Heart left ventricle (tissue), 16 donors: Measurements from ENCODE around the gene ZNF365. TPM values are rescaled to one million over a fixed set of nuclear protein-coding genes. Genes with fewer than 3 reads are reported as not detected.

Source experiments
- ATAC-seq, 4 donors: fragments of 200-7000 bp; cut with Tn5 transposase; one replicate each; pipeline ENCODE4 v1.9.1; 2020 to 2022; ENCODE audit warnings: moderate library complexity in 4 of 4, mild to moderate bottlenecking in 3 of 4, moderate number of reproducible peaks in 1 of 4
- DNase-seq, 5 donors: peaks; one replicate each; pipeline ENCODE4 v3.0.0-alpha.2; 2020
- H3K27ac ChIP-seq, 12 donors: fragments of 200-600 bp; sonication (generic) in 4 of 12; one replicate each; pipeline versions ENCODE4 v1.5.0 to v1.8.0; 2016 to 2022; ENCODE audit warnings: mild to moderate bottlenecking in 2 of 12
- H3K27me3 ChIP-seq, 9 donors: fragments of 200-600 bp; sonication (generic) in 2 of 9; one replicate each; pipeline versions ENCODE4 v1.5.1 to v1.8.0; 2016 to 2022; ENCODE audit warnings: mild to moderate bottlenecking in 3 of 9
- H3K36me3 ChIP-seq, 9 donors: fragments of 200-600 bp; sonication (generic) in 2 of 9; one replicate each; pipeline versions ENCODE4 v1.5.0 to v1.8.0; 2018 to 2022; ENCODE audit warnings: mild to moderate bottlenecking in 2 of 9
- H3K4me1 ChIP-seq, 12 donors: fragments of 200-600 bp; sonication (generic) in 4 of 12; one replicate each; pipeline versions ENCODE4 v1.5.0 to v1.8.0; 2016 to 2022; ENCODE audit warnings: mild to moderate bottlenecking in 3 of 12
- H3K4me3 ChIP-seq, 12 donors: fragments of 200-600 bp; sonication (generic) in 4 of 12; one replicate each; pipeline versions ENCODE4 v1.5.0 to v1.8.0; 2017 to 2022; ENCODE audit warnings: mild to moderate bottlenecking in 9 of 12, moderate library complexity in 4 of 12
- H3K9me3 ChIP-seq, 12 donors: fragments of 200-600 bp; sonication (generic) in 4 of 12; one replicate each; pipeline versions ENCODE4 v1.5.0 to v1.8.0; 2016 to 2022; ENCODE audit warnings: mild to moderate bottlenecking in 1 of 12
- POLR2A ChIP-seq, 2 donors: fragments of 450-650 bp; IDR thresholded peaks; one replicate each; pipeline ENCODE4 v1.6.1; 2017; ENCODE audit warnings: antibody characterized with exemption in 2 of 2, mild to moderate bottlenecking in 2 of 2, moderate library complexity in 2 of 2
- WGBS, 4 donors: extraction: QIAGEN DNeasy Blood & Tissue Kit in 2 of 4; methylation state at CpG; one replicate each; pipeline versions ENCODE4 v1.1.5 to v1.1.7; 2013 to 2018; 5-methylcytosine and 5-hydroxymethylcytosine counted together
- intact Hi-C, 10 donors: fragments of 100-400 bp; cut with DNase I; formaldehyde crosslinking; loops; one replicate each; pipeline versions ENCODE4 v1.11.1 to v1.14.2; 2022
- polyA plus RNA-seq, 2 donors: library from polyadenylated mRNA; stranded (reverse); fragments of 200-250 nt; gene quantifications; one replicate each; pipeline ENCODE4 v1.2.3, GENCODE V29; 2013
- total RNA-seq, 9 donors: library from RNA; depleted of rRNA in 2 of 9; stranded (reverse); fragments of >200 nt in 2 of 9; fragmentation: NEBNext Ultra II Directional in 3 of 9; extraction: Animal tissue kit (Norgen Biotek cat#: 25700) in 3 of 9; gene quantifications; one replicate each; pipeline versions ENCODE4 v1.1.0 to v1.2.4, GENCODE V29; 2016 to 2023
- TF ChIP-seq, protein P1 (sequence below), 12 donors: fragments of 200-600 bp; sonication (generic) in 4 of 12; IDR thresholded peaks; one replicate each; pipeline versions ENCODE4 v1.5.0 to v1.8.0; 2018 to 2022; ENCODE audit warnings: antibody characterized with exemption in 12 of 12, mild to moderate bottlenecking in 5 of 12
- donor health status: ischemic (EF 13 %, LVEDD 7.1; RV severe dilation, severe dysfunction).
- donor health status: healthy with polysubstance abuse.
- donor health status: DM: no; HTN: yes; CAD: no.
- donor health status: DM: no; HTN: no; CAD: no.
- donor health status: ischemic (EF 25% LVEDD 6.9; RV normal size, moderate dysfunction).
- donor health status: ischemic (EF 25% LVEDD 5.7; RV mildly dilated, moderate dysfunction).
- donor health status: healthy.
- donor health status: DM: yes; HTN: yes; CAD: no.
- donor health status: ischemic (EF 35%, LVEDD 5.7; RV mildly dilated, moderate dysfunction).
- donor health status: nonischemic (EF 11% LVEDD 7.7; RV severe dilation, severe dysfunction).
- donor health status: DM: yes; HTN: yes; CAD: no.
- donor health status: PGD.
- donor health status: ischemic (EF 29% LVEDD 5.4; RV normal size, mild dysfunction).
- donor health status: nonischemic (EF 23%, LVEDD 6.1; RV moderate dilation, normal function).

The ZNF365 gene
- total and polyA plus RNA-seq, 11 donors: 0.08 to 0.63 (median 0.27) TPM; not detected in 3

DNA sequence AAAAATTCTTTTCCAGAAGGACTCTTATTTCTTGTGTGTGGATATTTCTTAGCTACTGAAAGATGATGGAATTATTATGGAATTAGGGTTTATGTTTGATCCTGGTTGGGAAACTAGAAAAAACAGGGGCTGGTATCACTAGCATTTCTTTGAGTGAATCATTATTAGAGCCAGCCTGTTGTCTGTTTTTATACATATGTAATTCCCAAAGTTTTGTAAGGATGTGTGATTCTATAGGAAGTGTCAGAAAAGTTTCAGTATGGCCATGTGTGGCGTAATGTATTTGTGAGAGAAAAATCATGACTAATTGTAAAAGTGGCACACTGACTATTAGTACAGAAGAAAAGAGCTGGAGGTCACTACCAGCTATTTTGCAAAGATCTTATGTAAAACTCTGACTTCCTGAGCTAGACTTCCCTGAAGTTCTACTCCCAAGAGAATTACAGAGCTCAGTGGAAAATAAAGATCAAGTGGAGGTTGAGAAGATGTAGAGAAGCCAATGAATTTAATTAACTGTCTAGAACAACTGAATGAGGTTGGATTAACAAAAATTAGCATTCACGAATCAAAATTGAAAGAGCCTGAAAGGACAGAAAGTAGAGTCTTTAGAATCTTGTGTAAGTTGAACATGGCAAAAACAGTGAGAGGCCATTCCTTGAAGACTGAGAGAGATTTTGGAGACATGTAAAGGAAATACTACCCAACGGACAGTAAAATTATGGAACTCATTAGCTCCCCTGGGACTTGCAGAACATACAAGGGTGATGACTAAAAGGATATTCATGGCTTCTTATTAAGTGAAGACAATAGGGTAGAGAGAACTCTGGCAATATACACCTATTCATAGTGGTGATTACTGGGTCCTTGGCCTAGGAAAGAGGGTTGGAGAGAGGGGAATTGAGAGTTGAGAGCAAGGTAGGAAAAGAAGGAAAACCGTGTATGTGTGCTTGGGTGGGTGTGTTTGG is 12.5 kb downstream of the ZNF365 start:
- 76 to 82% (median 77%) methylated on average over 4 of the region's 4 CpGs for WGBS, 4 donors
- ATAC-seq: no peak

DNA sequence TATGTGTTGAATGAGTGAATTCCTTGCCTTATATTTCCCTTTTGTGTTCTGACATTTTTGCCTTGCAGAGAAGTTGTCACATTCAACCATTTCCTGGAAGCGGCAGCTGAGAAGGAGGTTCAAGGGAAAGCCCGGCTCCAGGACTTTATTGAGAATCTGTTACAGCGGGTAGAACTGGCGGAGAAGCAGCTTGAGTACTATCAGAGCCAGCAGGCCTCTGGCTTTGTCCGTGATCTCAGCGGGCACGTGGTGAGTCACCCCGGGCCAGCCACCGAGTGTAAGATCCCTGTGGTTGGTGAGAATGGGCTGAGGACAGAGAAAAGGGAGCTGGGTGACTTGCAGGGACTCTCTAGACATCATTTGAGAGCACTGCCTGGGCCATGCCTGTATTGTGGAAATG is 14.2 kb downstream of the ZNF365 start:
- Histone ChIP-seq H3K9me3 (no peaks in the 10 kb centered on the region), H3K27ac (no peak overlapping the region), H3K4me1 (peaks cover 0 to 15% (median 0%) of the 10 kb centered on the region in 12 donors), H3K36me3 (no peaks in the 10 kb centered on the region), H3K4me3 (no peak overlapping the region), H3K27me3 (no peaks in the 10 kb centered on the region)
- 83 to 90% (median 87%) methylated on average over 9 of the region's 9 CpGs for WGBS, 4 donors
- TF ChIP-seq, protein P1, sequence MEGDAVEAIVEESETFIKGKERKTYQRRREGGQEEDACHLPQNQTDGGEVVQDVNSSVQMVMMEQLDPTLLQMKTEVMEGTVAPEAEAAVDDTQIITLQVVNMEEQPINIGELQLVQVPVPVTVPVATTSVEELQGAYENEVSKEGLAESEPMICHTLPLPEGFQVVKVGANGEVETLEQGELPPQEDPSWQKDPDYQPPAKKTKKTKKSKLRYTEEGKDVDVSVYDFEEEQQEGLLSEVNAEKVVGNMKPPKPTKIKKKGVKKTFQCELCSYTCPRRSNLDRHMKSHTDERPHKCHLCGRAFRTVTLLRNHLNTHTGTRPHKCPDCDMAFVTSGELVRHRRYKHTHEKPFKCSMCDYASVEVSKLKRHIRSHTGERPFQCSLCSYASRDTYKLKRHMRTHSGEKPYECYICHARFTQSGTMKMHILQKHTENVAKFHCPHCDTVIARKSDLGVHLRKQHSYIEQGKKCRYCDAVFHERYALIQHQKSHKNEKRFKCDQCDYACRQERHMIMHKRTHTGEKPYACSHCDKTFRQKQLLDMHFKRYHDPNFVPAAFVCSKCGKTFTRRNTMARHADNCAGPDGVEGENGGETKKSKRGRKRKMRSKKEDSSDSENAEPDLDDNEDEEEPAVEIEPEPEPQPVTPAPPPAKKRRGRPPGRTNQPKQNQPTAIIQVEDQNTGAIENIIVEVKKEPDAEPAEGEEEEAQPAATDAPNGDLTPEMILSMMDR (IDR thresholded peaks at IDR 0.05): no peak
- no peak for TF ChIP-seq POLR2A (IDR thresholded peaks at IDR 0.05)
- no peak for ATAC-seq
- DNase-seq: no peak
- intact Hi-C loops: no loop called here

More for the DNA sequence above, 12.5 kb downstream of the ZNF365 start:
- intact Hi-C loops: no loop called here
- H3K27me3 ChIP-seq: no peaks in the 10 kb centered on the region
- no peak for TF ChIP-seq POLR2A (IDR thresholded peaks at IDR 0.05)
- TF ChIP-seq, protein P1 (IDR thresholded peaks at IDR 0.05): no peak
- no peak for DNase-seq
- no peaks in the 10 kb centered on the region for H3K36me3 ChIP-seq
- H3K4me1 ChIP-seq: peaks cover 0 to 15% (median 0%) of the 10 kb centered on the region in 12 donors
- H3K27ac ChIP-seq: peak overlapping the region in 2 of 12 donors; percentile 11 to 17
- no peak overlapping the region for H3K4me3 ChIP-seq
- H3K9me3 ChIP-seq: no peaks in the 10 kb centered on the region

DNA sequence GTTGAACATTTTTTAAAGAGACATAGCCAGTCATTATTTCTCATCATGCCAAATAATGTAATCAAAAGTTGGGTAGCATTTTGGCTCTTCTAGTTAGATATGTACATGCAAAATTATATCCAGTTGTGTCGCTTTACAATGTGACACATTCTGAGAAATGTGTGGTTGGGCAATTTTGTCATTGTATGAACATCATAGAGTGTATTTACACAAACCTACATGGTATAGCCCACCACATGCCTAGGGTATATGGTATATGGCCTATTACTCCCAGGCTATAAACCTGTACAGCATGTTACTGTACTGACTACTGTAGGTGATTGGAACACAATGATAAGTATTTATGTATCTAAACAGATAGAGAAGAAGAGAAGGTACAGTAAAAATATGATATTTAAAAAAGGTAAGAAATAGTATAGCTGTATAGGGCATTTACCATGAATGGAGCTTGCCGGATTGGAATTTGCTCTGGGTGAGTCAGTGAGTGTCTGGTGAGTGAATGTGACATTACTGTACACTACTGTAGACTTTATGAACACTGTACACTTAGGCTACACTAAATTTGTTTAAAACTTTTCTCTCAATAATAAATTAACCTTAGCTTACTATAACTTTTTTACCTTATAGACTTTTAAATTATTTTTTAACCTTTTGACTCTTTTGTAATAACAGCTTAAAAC is 16.5 kb downstream of the ZNF365 start:
- Histone ChIP-seq H3K27me3 (no peaks in the 10 kb centered on the region), H3K4me1 (peaks cover 0 to 7% (median 0%) of the 10 kb centered on the region in 12 donors), H3K4me3 (no peak overlapping the region), H3K27ac (no peak overlapping the region), H3K9me3 (no peaks in the 10 kb centered on the region), H3K36me3 (no peaks in the 10 kb centered on the region)
- TF ChIP-seq POLR2A (IDR thresholded peaks at IDR 0.05): no peak
- TF ChIP-seq, protein P1 (IDR thresholded peaks at IDR 0.05): no peak
- intact Hi-C loops: no loop called here
- DNase-seq: no peak
- no peak for ATAC-seq
- WGBS, 4 donors: 82 to 93% (median 90%) methylated on average over 2 of the region's 2 CpGs

DNA sequence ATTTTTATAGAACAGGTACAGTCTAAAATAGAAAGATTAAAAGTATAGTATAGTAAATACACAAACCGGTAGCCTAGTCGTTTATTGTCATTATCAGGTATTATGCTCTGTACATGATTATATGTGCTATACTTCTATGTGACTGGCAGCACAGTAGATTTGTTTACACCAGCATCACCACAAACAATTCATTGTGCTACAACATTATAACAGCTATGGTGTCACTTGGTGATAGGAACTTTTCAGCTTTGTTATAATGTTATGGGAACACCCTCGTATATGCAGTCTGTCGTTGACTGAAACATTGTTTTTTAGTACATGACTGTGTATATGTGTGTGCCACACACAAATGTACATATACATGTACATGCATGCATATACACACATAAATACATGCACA is 19.1 kb downstream of the ZNF365 start:
- Histone ChIP-seq H3K27ac (no peak overlapping the region), H3K4me3 (no peak overlapping the region), H3K36me3 (no peaks in the 10 kb centered on the region), H3K4me1 (no peaks in the 10 kb centered on the region), H3K27me3 (no peaks in the 10 kb centered on the region), H3K9me3 (no peaks in the 10 kb centered on the region)
- 81 to 84% (median 83%) methylated on average over 4 of the region's 4 CpGs for WGBS, 4 donors
- TF ChIP-seq POLR2A (IDR thresholded peaks at IDR 0.05): no peak
- TF ChIP-seq, protein P1 (IDR thresholded peaks at IDR 0.05): no peak
- intact Hi-C loops: no loop called here
- DNase-seq (no peak), ATAC-seq (no peak)
